DOHH2 (cell line): Measurements from ENCODE around the gene ARID4B.

Source experiments
- H3F3A ChIP-seq: fragments of 200-600 bp; sonication (generic), shearing (Covaris generic); 2 replicates; pipeline ENCODE4 v1.6.0; 2016; ENCODE audit warnings: antibody characterized with exemption, mild to moderate bottlenecking; ENCODE audit not compliant: control insufficient read depth, insufficient read depth
- H3K27ac ChIP-seq: fragments of 200-600 bp; sonication (generic); 2 replicates; pipeline ENCODE4 v1.5.1; 2014; ENCODE audit warnings: low read depth, mild to moderate bottlenecking, low read length, moderate library complexity
- H3K27me3 ChIP-seq: fragments of 200-600 bp; sonication (generic); 2 replicates; pipeline ENCODE4 v1.6.1; 2014; ENCODE audit warnings: mild to moderate bottlenecking, low read length, mixed read lengths; ENCODE audit not compliant: control insufficient read depth
- H3K36me3 ChIP-seq: fragments of 200-600 bp; sonication (generic); 2 replicates; pipeline ENCODE4 v1.6.1; 2014; ENCODE audit warnings: mild to moderate bottlenecking, low read length, moderate library complexity, mixed read lengths; ENCODE audit not compliant: control insufficient read depth
- H3K4me1 ChIP-seq: fragments of 200-600 bp; sonication (generic); 2 replicates; pipeline ENCODE4 v1.6.1; 2014; ENCODE audit warnings: mild to moderate bottlenecking, low read length, mixed read lengths; ENCODE audit not compliant: control insufficient read depth
- H3K4me2 ChIP-seq: fragments of 200-600 bp; sonication (generic); 2 replicates; pipeline ENCODE4 v1.6.0; 2014; ENCODE audit warnings: mild to moderate bottlenecking, low read length, moderate library complexity
- H3K4me3 ChIP-seq: fragments of 200-600 bp; sonication (generic); 2 replicates; pipeline ENCODE4 v1.5.1; 2014; ENCODE audit warnings: mild to moderate bottlenecking, low read length, mixed read lengths
- H3K79me2 ChIP-seq: fragments of 200-600 bp; sonication (generic); 2 replicates; pipeline ENCODE4 v1.6.1; 2014; ENCODE audit warnings: mild to moderate bottlenecking, low read length, mixed read lengths; ENCODE audit not compliant: control insufficient read depth
- H3K9me2 ChIP-seq: fragments of 200-600 bp; sonication (generic); replicated peaks from 2 replicates; pipeline ENCODE4 v1.6.1; 2014; ENCODE audit warnings: mild to moderate bottlenecking, low read length, mixed read lengths; ENCODE audit not compliant: control insufficient read depth
- H3K9me3 ChIP-seq: fragments of 200-600 bp; sonication (generic); 2 replicates; pipeline ENCODE4 v1.6.1; 2014; ENCODE audit warnings: antibody characterized with exemption, low read length, mixed read lengths; ENCODE audit not compliant: control insufficient read depth, insufficient read depth
- H4K20me1 ChIP-seq: fragments of 200-600 bp; sonication (generic); 2 replicates; pipeline ENCODE4 v1.6.0; 2014; ENCODE audit warnings: low read depth, mild to moderate bottlenecking, antibody characterized with exemption, low read length, moderate library complexity; ENCODE audit not compliant: control insufficient read depth, insufficient read depth
- CTCF ChIP-seq: fragments of 200-600 bp; sonication (generic); IDR thresholded peaks from one replicate; pipeline ENCODE4 v1.5.1; 2014; ENCODE audit warnings: antibody characterized with exemption, mild to moderate bottlenecking, low read depth, low read length; ENCODE audit not compliant: poor library complexity, severe bottlenecking
- EZH2phosphoT487 ChIP-seq: fragments of 200-600 bp; sonication (generic); IDR thresholded peaks from 2 replicates; pipeline ENCODE4 v1.6.1; 2017; ENCODE audit warnings: borderline replicate concordance, mild to moderate bottlenecking, antibody characterized with exemption, low read length, moderate library complexity, mixed read lengths

ARID4B gene

GRCh38 chr1:235187316-235187715 lies 140.7 kb downstream of the ARID4B start:
- Histone ChIP-seq H3K36me3 (peaks cover 46% of the 10 kb centered on the region), H3K79me2 (no peaks in the 10 kb centered on the region), H3K9me2 (no peaks in the 10 kb centered on the region), H3F3A (no peaks in the 10 kb centered on the region), H4K20me1 (no peaks in the 10 kb centered on the region), H3K4me3 (no peak overlapping the region), H3K4me2 (no peak overlapping the region), H3K9me3 (no peaks in the 10 kb centered on the region), H3K4me1 (no peaks in the 10 kb centered on the region), H3K27me3 (no peaks in the 10 kb centered on the region), H3K27ac (no peak overlapping the region)
- TF ChIP-seq CTCF (no peak), EZH2phosphoT487 (no peak)

GRCh38 chr1:235181561-235182245 lies 146.3 kb downstream of the ARID4B start:
- no peaks in the 10 kb centered on the region for H3K27me3 ChIP-seq
- H3K9me3 ChIP-seq = no peaks in the 10 kb centered on the region
- no peaks in the 10 kb centered on the region; the same call in 1 of the 2 replicates for H3K79me2 ChIP-seq
- H3K4me2 ChIP-seq = no peak overlapping the region
- TF ChIP-seq CTCF (no peak), EZH2phosphoT487 (no peak)
- no peak overlapping the region for H3K27ac ChIP-seq
- H4K20me1 ChIP-seq = no peaks in the 10 kb centered on the region
- H3K4me1 ChIP-seq = no peaks in the 10 kb centered on the region
- H3K36me3 ChIP-seq = peaks cover 47% of the 10 kb centered on the region
- H3K9me2 ChIP-seq = no peaks in the 10 kb centered on the region
- H3K4me3 ChIP-seq = no peak overlapping the region
- H3F3A ChIP-seq = peaks cover 5% of the 10 kb centered on the region; the same call in 1 of the 2 replicates

- Histone ChIP-seq H3K4me2 (no peak overlapping the region), H3K9me2 (no peaks in the 10 kb centered on the region), H3K4me3 (no peak overlapping the region), H3K79me2 (no peaks in the 10 kb centered on the region; the same call in 1 of the 2 replicates), H3F3A (peaks cover 5% of the 10 kb centered on the region; the same call in 1 of the 2 replicates), H3K27me3 (no peaks in the 10 kb centered on the region), H3K4me1 (no peaks in the 10 kb centered on the region), H3K27ac (no peak overlapping the region), H4K20me1 (no peaks in the 10 kb centered on the region), H3K9me3 (no peaks in the 10 kb centered on the region), H3K36me3 (peaks cover 52% of the 10 kb centered on the region)
- no peak for TF ChIP-seq EZH2phosphoT487
- TF ChIP-seq CTCF = no peak
Measured at GRCh38 chr1:235180916-235181460, 147.0 kb downstream of the ARID4B start.
